Measurements from ENCODE around the gene CEP350.
A peak's percentile ranks its signal among the peaks of the same experiment; 100 is the strongest.
"Not testable (repeated sequence)": the region's sequence is repeated elsewhere in the genome, so short reads cannot be mapped to it uniquely, and the experiment has no call there.

Gene CEP350

DNA sequence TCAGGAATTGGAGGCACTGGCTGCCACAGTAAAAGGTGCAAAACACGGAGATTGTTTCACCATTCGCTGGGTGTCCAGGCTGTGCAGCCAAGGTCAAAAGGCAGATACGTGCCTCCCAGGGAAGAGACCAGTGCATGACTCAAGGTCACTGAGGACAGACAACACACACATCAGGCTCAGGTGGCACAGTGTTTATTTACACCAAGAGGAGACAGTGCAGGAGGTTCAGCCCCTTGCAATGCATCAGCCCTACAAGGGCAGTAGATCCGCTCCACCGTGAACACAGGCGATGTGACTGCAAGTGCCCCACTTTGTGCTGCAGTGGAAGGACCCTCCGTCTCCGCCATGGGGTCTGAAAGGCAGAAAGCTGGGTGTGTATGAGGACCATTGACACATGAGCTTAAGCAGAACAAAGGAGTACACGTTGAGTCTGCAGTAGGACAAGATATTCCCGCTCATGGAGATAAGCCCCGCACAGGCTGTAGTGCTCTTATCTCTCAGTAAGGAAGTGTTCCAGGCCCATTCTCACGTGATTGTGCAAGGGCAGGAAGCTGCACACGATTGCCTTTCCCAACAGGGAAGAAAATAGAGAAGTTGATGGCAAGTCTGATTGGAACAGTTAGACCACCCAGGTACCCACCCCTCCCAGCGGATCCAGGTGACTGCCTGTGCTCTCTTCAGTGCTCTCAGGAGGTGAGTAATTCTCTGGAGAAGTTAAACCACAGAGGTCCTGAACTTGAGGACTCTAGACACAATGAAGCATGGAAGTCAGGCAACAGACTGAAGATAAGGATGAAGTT lies 162.6 kb downstream of the CEP350 start:
- no peak for DNase-seq (ENCODE audit: low read depth in 3 of 3)

DNA sequence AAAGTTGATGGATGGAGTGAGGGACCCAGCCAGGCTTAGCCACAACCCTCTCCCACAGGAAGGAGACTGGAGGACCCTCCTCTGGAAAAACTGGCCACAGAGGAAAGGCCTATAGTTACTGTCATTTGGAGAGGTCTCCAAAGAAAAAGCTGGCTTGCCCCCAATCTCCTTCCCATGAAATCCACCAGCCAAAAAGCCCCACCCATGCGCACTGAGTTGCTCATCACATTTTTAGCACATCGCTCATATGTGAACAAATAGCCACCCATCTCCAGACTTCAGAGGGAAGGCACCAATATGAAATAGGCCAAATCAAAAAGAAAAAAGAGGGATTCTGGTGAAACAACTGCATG lies 163.1 kb downstream of the CEP350 start:
- DNase-seq (ENCODE audit: low read depth in 3 of 3) = no peak

DNA sequence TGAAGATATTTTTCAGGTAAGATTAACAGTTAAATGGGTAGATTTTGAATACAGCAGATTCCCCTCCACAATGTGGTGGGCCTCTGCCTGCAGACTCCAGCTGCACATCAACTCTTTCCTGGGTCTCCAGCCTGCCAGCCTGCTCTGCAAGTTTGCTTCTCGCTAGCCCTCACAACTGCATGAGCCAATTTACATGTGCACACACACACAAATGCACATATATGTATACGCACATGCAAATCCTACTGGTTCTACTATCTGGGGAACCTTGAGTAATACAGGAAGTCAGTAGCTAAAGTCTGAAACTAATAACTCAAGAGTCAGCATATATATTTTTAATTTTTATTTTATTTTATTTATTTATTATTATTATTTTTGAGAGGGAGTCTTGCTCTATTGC lies 165.2 kb downstream of the CEP350 start:
- DNase-seq (ENCODE audit: low read depth in 3 of 3) = no peak

DNA sequence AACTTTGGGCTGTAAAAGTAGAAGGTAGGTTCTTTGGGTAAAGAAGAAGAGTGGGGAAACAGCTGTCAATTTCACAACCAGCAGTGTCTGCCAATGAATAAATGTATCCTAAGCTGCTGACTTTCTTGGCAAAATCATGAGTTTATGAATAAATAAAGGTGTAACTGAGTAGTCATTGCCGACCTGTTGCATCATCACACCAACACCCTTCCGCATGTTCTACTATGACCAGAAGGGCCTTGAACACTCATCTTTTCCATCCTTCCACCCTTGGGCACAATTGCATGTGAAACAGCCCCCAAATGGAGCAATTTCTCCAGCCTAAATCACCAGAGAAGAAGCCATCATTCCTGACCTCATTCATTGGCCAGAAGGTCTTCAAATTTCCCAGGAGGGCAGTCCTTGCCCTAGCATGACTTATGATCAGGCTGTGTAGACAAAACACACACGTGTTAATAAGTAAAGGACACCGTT lies 168.9 kb downstream of the CEP350 start:
- no peak for DNase-seq (ENCODE audit: low read depth in 3 of 3)

DNA sequence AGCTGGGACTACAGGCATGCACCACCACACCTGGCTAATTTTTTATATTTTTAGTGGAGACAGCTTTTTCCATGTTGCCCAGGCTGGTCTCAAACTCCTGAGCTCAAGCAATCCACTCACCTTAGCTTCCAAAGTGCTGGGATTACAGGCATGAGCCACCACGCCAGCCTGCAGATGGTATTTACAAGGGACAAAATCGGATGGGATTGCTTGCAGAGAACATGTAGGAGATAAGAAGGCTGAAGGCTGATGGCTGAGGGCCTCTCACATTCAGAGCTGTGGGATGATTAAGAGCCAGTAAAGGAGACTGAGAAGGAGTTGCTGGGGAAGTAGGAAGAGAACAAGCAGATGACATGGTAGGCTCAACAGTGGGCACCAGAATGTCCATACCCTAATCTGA lies 176.0 kb downstream of the CEP350 start:
- DNase-seq (ENCODE audit: low read depth in 3 of 3) = no peak

DNA sequence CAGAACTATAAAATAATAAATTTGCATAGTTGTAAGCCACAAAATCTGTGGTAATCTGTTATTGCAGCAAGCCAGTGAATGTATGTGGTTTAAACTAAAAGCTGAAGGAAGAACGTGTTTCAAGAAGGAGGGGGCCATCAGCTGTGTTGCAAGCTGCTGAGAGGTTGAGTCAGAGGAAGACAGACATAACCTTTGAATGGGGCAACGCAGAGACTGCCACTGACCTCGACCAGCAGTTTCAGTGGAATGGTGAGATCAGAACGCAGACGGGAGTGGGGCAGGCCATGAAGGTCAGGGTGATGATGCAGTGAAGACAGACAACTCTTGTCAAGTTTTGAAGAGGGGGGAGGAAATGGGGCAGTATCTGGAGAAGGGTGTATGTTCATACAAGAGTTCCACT lies 176.9 kb downstream of the CEP350 start:
- peak in 1 of 3 donors; percentile 40 for DNase-seq (ENCODE audit: low read depth in 3 of 3)

DNA sequence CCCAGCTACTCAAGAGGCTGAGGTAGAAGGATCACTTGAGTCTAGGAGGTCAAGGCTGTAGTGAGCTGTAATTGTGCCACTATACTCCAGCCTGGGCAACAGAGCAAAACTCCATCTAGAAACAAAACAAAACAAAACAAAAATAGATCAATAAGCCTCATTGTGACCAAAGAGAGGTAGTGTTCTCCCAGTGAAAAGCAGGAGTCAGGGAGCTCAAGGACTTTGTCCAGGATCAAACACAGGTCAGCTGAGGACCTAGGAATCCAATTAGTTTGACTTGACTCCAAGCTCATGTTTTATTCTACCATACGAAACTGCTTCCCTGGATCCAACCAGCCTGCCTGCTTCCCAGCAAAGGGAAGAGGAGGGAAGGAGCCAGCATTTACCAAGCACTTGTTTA lies 178.6 kb downstream of the CEP350 start:
- DNase-seq (ENCODE audit: low read depth in 3 of 3) = no peak

DNA sequence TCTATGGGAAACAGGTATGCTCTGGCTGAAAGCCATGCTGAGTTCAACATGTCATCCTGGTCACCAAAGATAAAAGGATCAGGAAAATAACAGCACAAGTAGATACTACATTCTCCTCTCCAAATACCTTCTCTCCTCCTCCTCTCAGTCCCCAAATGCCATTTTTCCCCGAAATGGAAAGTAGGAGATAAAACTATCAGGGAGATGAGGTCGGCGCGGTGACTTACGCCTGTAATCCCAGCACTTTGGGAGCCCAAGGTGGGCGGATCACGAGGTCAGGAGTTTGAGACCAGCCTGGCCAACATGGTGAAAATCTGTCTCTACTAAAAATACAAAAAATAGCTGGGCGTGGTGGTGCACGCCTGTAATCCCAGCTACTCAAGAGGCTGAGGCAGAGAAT lies 179.1 kb downstream of the CEP350 start:
- DNase-seq (ENCODE audit: low read depth in 3 of 3) = not testable (repeated sequence)

DNA sequence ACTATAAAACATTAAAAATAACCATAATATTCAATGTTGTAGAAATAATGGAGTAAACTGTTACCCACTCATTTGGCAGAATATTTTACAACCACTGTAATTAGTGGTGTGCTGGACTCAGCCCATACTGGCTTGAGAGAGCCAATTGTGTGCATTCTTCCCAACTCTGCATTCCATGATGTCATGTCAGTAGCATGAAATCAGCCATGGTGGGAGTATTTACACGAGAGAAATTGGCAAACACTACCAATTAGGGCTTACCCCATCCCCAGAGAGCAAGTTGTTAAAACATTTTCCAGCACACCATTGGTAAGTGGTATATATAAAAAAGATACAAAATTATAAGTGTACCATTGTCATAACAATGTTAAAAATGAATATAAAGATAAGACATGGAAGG lies 180.9 kb downstream of the CEP350 start:
- DNase-seq (ENCODE audit: low read depth in 3 of 3) = no peak

DNA sequence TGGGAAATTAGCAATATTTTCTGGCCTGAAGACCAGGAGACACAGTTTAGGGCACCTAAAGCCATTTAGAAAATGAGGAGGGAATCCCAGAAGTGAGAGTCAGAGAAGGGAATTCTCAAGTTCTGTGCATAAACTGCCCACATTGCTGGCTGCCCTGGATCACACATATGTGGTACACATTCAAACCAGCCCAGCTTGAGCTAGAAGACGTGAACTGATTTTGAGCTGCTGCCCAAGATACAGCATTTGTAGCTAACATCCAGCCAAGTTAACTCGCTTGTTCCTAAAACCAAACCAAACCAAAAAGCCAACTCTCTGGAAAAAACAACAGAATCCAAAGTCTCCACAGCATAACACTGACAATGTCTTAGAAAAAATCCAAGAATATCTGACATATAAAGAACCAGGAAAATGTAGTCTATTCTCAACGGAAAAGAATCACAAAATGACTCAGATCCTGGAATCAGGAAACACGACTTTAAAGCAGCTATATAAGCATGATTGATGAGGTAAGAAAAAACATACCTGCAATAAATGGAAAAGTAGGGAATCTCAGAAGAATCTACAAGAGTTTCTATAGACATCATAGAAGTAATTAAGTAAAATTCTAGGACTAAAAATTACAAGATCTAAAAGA lies 181.8 kb downstream of the CEP350 start:
- no peak for DNase-seq (ENCODE audit: low read depth in 3 of 3)

DNA sequence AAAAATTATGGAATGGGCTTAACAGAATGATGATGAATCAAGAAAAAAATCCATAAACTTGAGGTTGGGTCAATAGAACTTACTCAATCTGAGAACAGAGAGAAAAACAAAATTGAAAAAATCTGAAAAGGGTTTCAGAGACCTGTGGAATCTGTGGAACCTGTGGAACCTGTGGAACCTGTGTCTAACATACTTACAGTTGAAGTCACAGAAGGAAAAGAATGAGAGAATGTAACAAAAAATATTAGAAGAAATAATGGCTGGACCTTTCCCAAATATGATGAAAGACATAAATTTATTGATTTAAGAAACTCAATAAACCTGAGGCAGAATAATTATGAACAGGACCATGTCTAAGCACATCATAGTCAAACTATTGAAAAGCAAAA lies 182.4 kb downstream of the CEP350 start:
- no peak for DNase-seq (ENCODE audit: low read depth in 3 of 3)

DNA sequence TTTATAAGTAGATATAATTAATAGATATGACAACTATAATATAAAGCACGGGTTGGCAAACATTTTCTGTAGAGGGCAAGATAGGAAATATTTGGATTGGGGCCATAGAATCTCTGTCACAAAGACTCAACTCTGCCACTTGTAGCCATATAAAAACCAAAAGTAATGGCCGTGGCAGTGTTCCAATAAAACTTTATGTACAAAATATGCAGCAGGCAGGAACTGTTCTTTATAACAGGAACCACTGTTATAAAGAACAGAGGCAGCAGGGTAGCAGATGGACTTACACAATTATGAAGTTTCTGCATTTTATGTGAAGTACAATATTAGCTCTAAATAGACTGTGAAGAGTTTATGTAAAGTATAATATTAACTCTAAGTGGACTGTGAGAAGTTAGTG lies 183.2 kb downstream of the CEP350 start:
- DNase-seq (ENCODE audit: low read depth in 3 of 3) = no peak

DNA sequence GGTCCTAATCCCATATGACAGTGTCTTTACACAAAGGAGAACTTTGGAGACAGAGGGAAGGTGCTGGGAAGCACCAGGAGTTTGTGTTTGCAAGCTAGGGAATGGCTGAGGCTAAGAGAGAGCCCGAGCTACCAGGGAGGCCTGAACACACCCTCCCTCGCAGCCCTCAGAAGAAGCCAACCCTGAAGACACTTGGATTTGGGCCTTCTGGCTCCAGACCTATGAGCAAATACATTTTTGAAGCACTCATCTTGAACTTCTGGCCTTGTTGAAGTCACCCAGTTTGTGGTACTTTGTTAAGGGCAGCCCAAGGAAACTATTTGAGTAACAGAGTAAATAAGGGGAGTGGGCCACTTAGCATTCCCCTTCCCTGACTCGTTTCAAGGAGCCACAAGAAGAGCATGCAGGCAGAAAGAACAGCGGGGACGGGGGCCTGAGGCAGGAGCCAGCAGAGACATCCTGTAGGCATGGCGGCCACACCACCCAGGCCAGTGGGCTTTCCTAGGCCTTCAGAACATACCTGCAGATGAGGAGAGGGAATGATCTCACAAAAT lies 186.8 kb downstream of the CEP350 start:
- DNase-seq (ENCODE audit: low read depth in 3 of 3) = no peak

DNA sequence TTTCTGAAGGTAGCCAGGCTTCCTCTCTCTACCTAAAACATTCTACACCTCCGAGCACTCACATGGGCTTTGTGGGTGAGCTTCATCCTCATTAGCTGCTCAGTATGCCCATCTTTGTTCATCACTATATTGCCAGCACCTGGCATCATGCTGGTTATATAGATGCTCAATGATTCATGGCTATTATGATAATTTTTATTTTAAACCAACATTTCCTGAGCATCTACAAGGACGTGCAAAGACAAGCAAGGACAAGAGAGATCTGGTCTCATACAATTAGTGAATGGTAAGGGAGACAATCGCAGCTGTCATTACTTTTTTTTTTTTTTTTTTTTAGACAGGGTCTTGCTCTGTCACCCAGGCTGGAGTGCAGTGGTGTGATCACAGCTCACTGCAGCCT lies 188.7 kb downstream of the CEP350 start:
- DNase-seq (ENCODE audit: low read depth in 3 of 3) = no peak

DNA sequence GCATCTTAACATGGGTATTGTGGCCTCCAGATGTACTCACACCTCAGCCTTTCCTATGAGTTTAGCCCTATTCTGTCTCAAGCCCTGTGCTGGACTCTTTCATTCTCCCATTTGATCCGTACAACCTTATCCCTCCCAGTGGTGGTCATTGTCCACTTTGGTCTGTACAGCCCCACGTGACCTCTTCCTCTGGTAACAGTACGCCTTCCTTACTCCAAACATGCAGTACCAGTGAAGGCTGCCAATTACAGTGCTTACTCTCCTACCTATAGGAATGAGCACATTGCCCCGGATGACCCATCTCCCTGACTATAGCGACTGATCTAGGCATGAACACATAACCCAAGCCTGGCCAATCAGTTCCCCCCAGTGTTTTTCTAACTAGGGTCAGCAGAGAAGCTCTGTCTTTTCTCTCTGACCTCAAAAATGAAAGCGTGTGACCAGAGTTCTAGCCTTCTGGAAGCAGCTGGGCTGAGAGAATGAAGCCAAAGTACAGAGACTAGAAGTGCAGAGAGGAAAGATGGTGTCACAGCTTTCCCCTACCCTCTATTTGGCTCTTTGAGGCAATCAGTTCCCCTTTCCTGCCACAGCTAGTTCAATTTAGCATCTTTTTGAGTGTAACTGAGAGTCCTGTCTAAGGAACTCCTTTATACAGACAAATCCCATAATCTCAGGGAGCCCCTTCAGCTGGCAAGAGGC lies 190.2 kb downstream of the CEP350 start:
- DNase-seq (ENCODE audit: low read depth in 3 of 3) = no peak

DNA sequence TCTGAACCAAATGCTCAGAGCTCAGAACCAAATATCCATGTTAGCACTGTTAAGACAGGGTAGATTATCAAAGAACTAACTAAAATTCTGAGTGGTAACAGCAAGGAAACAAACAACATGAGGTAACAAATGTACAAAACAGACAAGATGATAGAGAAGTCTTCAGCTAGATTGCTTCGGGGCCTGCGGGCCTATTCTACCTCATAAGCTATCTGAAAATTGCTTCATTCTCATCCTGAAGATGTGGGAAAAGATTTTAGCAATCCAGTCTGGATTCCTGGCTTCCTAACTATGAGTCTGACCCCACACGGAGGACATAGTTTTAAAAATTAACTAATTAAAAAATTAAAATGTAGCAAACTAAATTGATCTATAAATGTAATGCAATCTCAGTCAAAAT lies 190.8 kb downstream of the CEP350 start:
- no peak for DNase-seq (ENCODE audit: low read depth in 3 of 3)

DNA sequence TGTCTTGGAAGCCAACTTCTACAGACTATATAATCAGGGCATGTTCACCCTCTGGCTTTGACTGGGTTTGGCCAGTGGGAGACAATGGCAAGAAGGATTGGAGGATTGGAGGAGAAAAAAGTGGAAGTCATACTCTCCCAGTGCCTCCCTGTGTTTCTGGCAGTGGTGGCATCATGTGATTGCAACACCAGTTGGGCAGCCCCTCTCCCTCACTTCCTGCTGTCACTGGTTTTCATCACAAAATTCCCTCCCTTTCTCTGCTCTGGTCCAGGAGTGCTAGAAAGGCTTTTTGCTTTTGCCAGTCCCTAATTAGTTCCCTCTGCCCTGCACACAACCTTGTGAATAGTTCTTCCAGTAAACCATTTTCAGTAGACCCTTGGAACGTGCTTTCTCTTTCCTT lies 196.4 kb downstream of the CEP350 start:
- DNase-seq (ENCODE audit: low read depth in 3 of 3) = no peak

DNA sequence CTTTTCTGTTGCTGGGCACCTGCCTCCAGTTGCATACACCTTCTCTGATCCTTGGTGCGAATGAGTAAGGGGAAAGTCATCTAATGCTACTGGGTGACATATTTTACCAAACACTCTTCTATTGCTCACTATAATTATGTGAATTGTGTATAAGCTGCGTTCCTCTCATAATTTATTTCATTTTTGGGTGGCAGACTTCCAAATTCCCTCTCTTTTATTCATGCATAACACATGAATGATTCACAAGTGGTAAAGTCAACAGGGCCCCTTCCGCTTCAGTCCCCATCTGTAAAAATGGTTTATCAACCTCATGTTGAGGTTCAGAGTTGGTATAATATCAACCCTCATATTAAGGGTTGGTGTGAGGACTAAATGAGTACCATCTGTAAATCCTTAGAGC lies 196.9 kb downstream of the CEP350 start:
- no peak for DNase-seq (ENCODE audit: low read depth in 3 of 3)

DNA sequence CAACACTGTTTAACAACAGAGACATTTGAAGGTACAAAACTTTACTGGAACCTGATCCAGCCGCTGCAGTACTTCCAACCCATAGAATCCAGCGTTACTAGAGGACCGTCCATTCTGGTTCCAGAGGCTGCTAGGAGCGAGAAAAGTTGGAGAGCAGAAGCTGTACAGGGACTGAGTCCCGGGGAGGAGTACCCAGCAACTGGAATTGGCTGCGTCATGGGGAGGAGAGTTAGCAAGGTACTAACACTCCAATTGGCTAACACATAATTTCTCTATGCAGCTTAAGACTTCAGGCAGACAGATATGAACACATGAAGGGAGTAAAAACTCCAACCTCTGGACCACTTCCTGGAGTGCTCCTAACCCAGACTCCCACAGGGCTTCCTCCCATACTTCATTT lies 198.0 kb downstream of the CEP350 start:
- DNase-seq (ENCODE audit: low read depth in 3 of 3) = no peak

DNA sequence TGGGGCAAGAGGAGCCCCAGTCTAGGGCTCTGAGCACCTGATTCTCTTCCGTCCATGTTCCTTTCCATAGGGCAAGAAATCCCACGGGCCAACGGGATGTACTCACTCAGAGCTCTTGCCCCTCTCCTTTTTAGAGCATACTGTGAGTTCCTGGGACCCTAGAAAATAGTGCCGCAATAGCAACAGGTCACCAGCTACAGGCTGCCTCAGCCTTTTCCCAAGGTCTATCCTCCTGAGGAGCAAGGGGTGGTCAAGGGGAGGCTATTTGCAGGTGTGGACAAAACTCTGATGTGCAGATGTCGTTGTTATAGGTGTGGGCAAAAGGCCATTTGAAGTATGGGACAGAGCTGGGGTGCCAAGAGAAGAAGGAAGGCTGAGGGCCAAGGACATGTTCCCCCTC lies 198.4 kb downstream of the CEP350 start:
- DNase-seq (ENCODE audit: low read depth in 3 of 3) = no peak

DNA sequence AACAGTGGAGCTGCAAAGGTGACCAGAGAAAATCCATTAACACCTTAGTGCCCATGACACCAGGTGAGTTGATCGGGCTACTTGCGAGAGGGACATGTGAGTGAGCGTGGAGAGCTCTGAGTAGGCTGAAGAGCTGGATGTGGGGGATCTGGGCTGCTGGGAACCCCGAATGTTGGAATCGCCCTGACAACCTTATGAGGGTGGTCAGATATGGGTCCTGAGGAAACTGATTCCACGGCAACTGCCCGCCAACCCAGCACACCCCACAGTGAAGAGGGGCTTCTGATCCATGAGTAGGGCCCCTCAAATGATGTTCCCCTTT lies 199.4 kb downstream of the CEP350 start:
- DNase-seq (ENCODE audit: low read depth in 3 of 3) = no peak

DNA sequence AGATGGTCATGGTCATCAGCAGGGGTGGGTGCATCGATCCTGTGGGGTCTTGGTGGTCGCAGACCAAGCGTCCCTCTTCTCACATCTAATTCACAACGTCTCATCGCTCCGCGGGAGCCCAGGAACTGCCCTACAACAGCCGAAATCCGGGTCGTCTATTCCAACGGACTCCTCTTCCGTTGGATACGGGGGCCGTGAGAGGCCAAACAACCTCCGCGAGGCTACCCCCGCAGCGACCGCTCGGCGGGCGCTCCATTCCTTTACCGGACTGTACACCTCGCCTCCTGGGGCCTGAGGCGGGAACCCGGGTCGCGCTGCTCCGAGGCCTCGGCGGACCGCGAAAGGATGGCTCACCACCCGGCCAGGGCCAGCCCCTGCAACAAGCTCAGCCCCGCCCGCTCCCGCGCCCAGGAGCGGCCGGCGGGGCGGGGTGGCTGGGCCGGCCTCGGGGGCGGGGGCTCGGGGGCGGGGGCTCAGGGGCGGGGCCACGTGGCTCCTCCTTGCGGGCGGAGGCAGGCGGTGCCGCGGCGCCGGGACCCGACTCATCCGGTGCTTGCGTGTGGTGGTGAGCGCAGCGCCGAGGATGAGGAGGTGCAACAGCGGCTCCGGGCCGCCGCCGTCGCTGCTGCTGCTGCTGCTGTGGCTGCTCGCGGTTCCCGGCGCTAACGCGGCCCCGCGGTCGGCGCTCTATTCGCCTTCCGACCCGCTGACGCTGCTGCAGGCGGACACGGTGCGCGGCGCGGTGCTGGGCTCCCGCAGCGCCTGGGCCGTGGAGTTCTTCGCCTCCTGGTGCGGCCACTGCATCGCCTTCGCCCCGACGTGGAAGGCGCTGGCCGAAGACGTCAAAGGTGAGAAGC lies 199.9 kb downstream of the CEP350 start, which contains the start of gene QSOX1:
Gene QSOX1 (plus strand): TSS at position 545 of the 857 bp plus-strand sequence. CDS start 39 bp downstream, at position 584.
- DNase-seq (ENCODE audit: low read depth in 3 of 3) = peak; percentile 79 to 82 (median 82)
